ENCODE data around the gene NHLRC4. TPM values are rescaled to one million over a fixed set of nuclear protein-coding genes. Genes with fewer than 3 reads are reported as not detected.

Gene NHLRC4
- 0.69 and 0.70 TPM in 2 replicates for polyA plus RNA-seq (2012; rRNA removed)
- 0.40 and 0.58 TPM in 2 replicates for polyA plus RNA-seq (2012; cell fraction: cytosol; rRNA removed)
- polyA plus RNA-seq (2012; cell fraction: nucleus; rRNA removed) = 1.4 and 1.8 TPM in 2 replicates

GRCh38 chr16:566475-567372, at the start of gene NHLRC4:
NHLRC4 (plus strand) TSS chr16:567005; CDS start chr16:568048, 1,043 bp downstream.
- H3K4me3 ChIP-seq (ENCODE audit: low read depth in 2 of 2, low read length in 1 of 2) = no peak within 1 kb of the TSS; a peak in 1 of 4 replicates
- peaks cover 12% of the 10 kb centered on the region for H3K79me2 ChIP-seq (ENCODE audit: insufficient read depth)
- peak within 1 kb of the TSS; percentile 68; the same call in 1 of the 2 replicates for H2AFZ ChIP-seq (ENCODE audit: low read depth)
- peak; percentile 80 for DNase-seq
- H3F3A ChIP-seq (replicated peaks; ENCODE audit: insufficient read depth) = no peaks in the 10 kb centered on the region
- peaks cover 2% of the 10 kb centered on the region; the same call in 1 of the 2 replicates for H3K27me3 ChIP-seq (ENCODE audit: insufficient read depth)
- peak; percentile 58 for TF ChIP-seq CHD2 (IDR thresholded peaks at IDR 0.05; ENCODE audit: low read length, partially characterized antibody)
- TF ChIP-seq FOXM1 (IDR thresholded peaks at IDR 0.05; ENCODE audit: low read depth) = no peak
- H4K20me1 ChIP-seq (ENCODE audit: insufficient read depth) = no peaks in the 10 kb centered on the region
- H3K27ac ChIP-seq (ENCODE audit: low read depth in 2 of 2, low read length in 1 of 2) = peak within 1 kb of the TSS in 1 of 2 experiments; percentile 95; a peak in 2 of 4 replicates
- no peak within 1 kb of the TSS for H3K9ac ChIP-seq
- 61% methylated on average over 12 of the region's 26 CpGs for WGBS (ENCODE audit: low lambda C conversion rate)
- H3K36me3 ChIP-seq (replicated peaks in 1 of 2; ENCODE audit: control insufficient read depth in 1 of 2, insufficient read depth in 2 of 2, low read length in 1 of 2) = no peaks in the 10 kb centered on the region
- no peaks in the 10 kb centered on the region for H3K9me3 ChIP-seq
- CTCF ChIA-PET = interaction anchor here (1.0 to 1.3 kb wide), 3 partner anchors 19 to 140 kb away, joined by 3 read pairs; no protein-coding TSS in a partner anchor
- POLR2A ChIA-PET = interaction anchor here (0.6 to 2.0 kb wide), 7 partner anchors 10 to 186 kb away, joined by 3 to 12 read pairs (median 5); partner anchors contain the start of gene CAPN15
- H3K4me2 ChIP-seq = peak within 1 kb of the TSS; percentile 57; the same call in 1 of the 2 replicates
- no peaks in the 10 kb centered on the region for H3K9me2 ChIP-seq
- H3K4me1 ChIP-seq (ENCODE audit: control insufficient read depth in 1 of 2, insufficient read depth in 2 of 2, low read depth in 1 of 2, low read length in 1 of 2) = peaks cover 11 to 58% of the 10 kb centered on the region in 2 experiments; a peak in 2 of 4 replicates

- no peaks in the 10 kb centered on the region for H3K79me2 ChIP-seq (ENCODE audit: insufficient read depth)
- peaks cover 0 to 34% of the 10 kb centered on the region in 2 experiments for H3K36me3 ChIP-seq (replicated peaks in 1 of 2; ENCODE audit: control insufficient read depth in 1 of 2, insufficient read depth in 2 of 2, low read length in 1 of 2)
- DNase-seq = no peak
- WGBS (ENCODE audit: low lambda C conversion rate) = 96% methylated on average over 8 of the region's 9 CpGs
- ChIA-PET CTCF (interaction anchor here (0.9 to 1.0 kb wide), 2 partner anchors 25 to 66 kb away, joined by 3 read pairs; no protein-coding TSS in a partner anchor), POLR2A (interaction anchor here (1.1 kb wide), 1 partner anchor 21 kb away, joined by 4 read pairs; no protein-coding TSS in a partner anchor)
- no peak overlapping the region for H3K27ac ChIP-seq (ENCODE audit: low read depth in 2 of 2, low read length in 1 of 2)
- H3F3A ChIP-seq (replicated peaks; ENCODE audit: insufficient read depth) = no peaks in the 10 kb centered on the region
- no peaks in the 10 kb centered on the region for H3K9me2 ChIP-seq
- H3K4me3 ChIP-seq (ENCODE audit: low read depth in 2 of 2, low read length in 1 of 2) = no peak overlapping the region
- H3K4me2 ChIP-seq = no peak overlapping the region
- H3K9ac ChIP-seq = no peak overlapping the region
- no peaks in the 10 kb centered on the region for H3K27me3 ChIP-seq (ENCODE audit: insufficient read depth)
- H2AFZ ChIP-seq (ENCODE audit: low read depth) = no peak overlapping the region
- H3K4me1 ChIP-seq (ENCODE audit: control insufficient read depth in 1 of 2, insufficient read depth in 2 of 2, low read depth in 1 of 2, low read length in 1 of 2) = no peaks in the 10 kb centered on the region
- H3K9me3 ChIP-seq = no peaks in the 10 kb centered on the region
- H4K20me1 ChIP-seq (ENCODE audit: insufficient read depth) = no peaks in the 10 kb centered on the region
- TF ChIP-seq NRF1 (IDR thresholded peaks at IDR 0.05; ENCODE audit: low read depth, low read length) (no peak), FOXJ3 (CRISPR knock-in tag; IDR thresholded peaks at IDR 0.05) (no peak), IRF3 (IDR thresholded peaks at IDR 0.05; ENCODE audit: low read depth, low read length) (no peak), EZH2phosphoT487 (IDR thresholded peaks at IDR 0.05; ENCODE audit: borderline replicate concordance, low read depth) (no peak), USF2 (IDR thresholded peaks at IDR 0.05; ENCODE audit: borderline replicate concordance, low read depth, low read length) (no peak), JUND (IDR thresholded peaks at IDR 0.05) (no peak), MAX (IDR thresholded peaks at IDR 0.05; ENCODE audit: low read depth) (no peak), PBX3 (IDR thresholded peaks at IDR 0.05) (no peak), YY1 (IDR thresholded peaks at IDR 0.05; ENCODE audit: low read depth) (no peak), CTCF (IDR thresholded peaks at IDR 0.05) (no peak), ZBTB33 (IDR thresholded peaks at IDR 0.05; ENCODE audit: borderline replicate concordance, low read depth) (no peak), GATA2 (CRISPR knock-in tag; IDR thresholded peaks at IDR 0.05) (no peak), TEAD4 (IDR thresholded peaks at IDR 0.05; ENCODE audit: borderline replicate concordance, insufficient read depth) (no peak), SMC3 (IDR thresholded peaks at IDR 0.05; ENCODE audit: low read depth, low read length) (no peak), GABPA (IDR thresholded peaks at IDR 0.05; ENCODE audit: low read depth) (no peak)
These were observed 47.9 kb upstream of the NHLRC4 start for GRCh38 chr16:518858-519257.
